Lower lobe of right lung (tissue), 2 donors: ENCODE data around the gene VAPB. TPM values are rescaled to one million over a fixed set of nuclear protein-coding genes. Genes with fewer than 3 reads are reported as not detected.
A peak's percentile ranks its signal among the peaks of the same experiment; 100 is the strongest.

Experiments used
- ATAC-seq, 2 donors: fragments of 200-7000 bp; cut with Tn5 transposase; one replicate each; pipeline ENCODE4 v1.9.1; 2020 to 2022; ENCODE audit warnings: mild to moderate bottlenecking in 2 of 2, moderate library complexity in 2 of 2
- DNase-seq: peaks from one replicate; pipeline ENCODE4 v3.0.0-alpha.2; 2020
- H3K27ac ChIP-seq: fragments of 200-600 bp; one replicate; pipeline ENCODE4 v1.8.0; 2022
- H3K27me3 ChIP-seq: fragments of 200-600 bp; one replicate; pipeline ENCODE4 v1.8.0; 2022; ENCODE audit warnings: low read depth
- H3K36me3 ChIP-seq: fragments of 200-600 bp; one replicate; pipeline ENCODE4 v1.8.0; 2022; ENCODE audit warnings: mild to moderate bottlenecking
- H3K4me1 ChIP-seq: fragments of 200-600 bp; one replicate; pipeline ENCODE4 v1.8.0; 2022
- H3K4me3 ChIP-seq: fragments of 200-600 bp; one replicate; pipeline ENCODE4 v1.8.0; 2022; ENCODE audit warnings: mild to moderate bottlenecking
- H3K9me3 ChIP-seq: fragments of 200-600 bp; one replicate; pipeline ENCODE4 v1.8.0; 2022
- intact Hi-C: fragments of 100-400 bp; cut with DNase I; formaldehyde crosslinking; loops from one replicate; pipeline ENCODE4 v1.11.0; 2022
- total RNA-seq: library from RNA; stranded (reverse); fragmentation: NEBNext Ultra II Directional; extraction: Animal tissue kit (Norgen Biotek cat#: 25700); gene quantifications from one replicate; pipeline ENCODE4 v1.2.1, GENCODE V29; 2021
- TF ChIP-seq, protein P1 (sequence below): fragments of 200-600 bp; IDR thresholded peaks from one replicate; pipeline ENCODE4 v1.8.0; 2022; ENCODE audit warnings: antibody characterized with exemption, mild to moderate bottlenecking
- donor health status: DM: no; HTN: yes; CAD: no; lungs with severe emphysema.

VAPB gene
- total RNA-seq, 1 donor from 2014 or later: 44.5 TPM

DNA sequence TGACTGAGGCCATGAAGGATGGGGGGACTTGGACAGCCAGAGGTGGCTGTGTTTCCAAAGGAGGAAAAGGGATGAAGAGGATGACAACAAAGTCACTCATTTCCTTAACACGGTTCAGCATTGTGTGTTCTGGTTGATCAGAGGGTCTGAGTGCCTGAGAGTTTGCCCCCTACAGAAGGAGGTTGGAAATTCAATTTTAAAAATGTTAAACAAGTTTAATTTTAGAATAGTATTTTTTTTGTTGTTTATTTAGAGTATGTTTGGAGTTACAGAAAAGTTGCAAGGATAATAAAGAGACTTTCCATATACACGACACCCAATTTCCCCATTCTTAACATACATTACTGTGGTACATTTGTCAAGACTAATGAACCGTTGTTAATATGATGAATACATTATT, 10.3 kb upstream of the VAPB start:
- no peak for DNase-seq
- Histone ChIP-seq H3K4me1 (no peaks in the 10 kb centered on the region), H3K9me3 (peaks cover 4% of the 10 kb centered on the region), H3K4me3 (no peak overlapping the region), H3K36me3 (no peaks in the 10 kb centered on the region), H3K27me3 (no peaks in the 10 kb centered on the region), H3K27ac (no peak overlapping the region)
- ATAC-seq: no peak
- TF ChIP-seq, protein P1, sequence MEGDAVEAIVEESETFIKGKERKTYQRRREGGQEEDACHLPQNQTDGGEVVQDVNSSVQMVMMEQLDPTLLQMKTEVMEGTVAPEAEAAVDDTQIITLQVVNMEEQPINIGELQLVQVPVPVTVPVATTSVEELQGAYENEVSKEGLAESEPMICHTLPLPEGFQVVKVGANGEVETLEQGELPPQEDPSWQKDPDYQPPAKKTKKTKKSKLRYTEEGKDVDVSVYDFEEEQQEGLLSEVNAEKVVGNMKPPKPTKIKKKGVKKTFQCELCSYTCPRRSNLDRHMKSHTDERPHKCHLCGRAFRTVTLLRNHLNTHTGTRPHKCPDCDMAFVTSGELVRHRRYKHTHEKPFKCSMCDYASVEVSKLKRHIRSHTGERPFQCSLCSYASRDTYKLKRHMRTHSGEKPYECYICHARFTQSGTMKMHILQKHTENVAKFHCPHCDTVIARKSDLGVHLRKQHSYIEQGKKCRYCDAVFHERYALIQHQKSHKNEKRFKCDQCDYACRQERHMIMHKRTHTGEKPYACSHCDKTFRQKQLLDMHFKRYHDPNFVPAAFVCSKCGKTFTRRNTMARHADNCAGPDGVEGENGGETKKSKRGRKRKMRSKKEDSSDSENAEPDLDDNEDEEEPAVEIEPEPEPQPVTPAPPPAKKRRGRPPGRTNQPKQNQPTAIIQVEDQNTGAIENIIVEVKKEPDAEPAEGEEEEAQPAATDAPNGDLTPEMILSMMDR: no peak
- intact Hi-C loops: no loop called here

DNA sequence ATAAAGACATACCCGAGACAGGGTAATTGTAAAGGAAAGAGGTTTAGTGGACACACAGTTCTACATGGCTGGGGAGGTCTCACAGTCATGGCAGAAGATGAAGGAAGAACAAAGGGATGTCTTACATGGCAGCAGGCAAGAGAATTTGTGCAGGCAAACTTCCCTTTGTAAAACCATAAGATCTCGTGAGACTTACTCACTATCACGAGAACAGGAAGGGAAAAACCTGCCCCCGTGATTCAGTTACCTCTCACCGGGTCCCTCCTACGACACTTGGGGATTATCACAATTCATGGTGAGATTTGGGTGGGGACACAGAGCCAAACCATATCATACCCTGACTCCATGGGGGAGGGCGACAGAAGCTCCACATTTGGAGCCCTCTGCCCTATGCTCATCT, 7.4 kb upstream of the VAPB start:
- DNase-seq (no peak), ATAC-seq (no peak)
- Histone ChIP-seq H3K27ac (no peak overlapping the region), H3K36me3 (no peaks in the 10 kb centered on the region), H3K4me1 (no peaks in the 10 kb centered on the region), H3K4me3 (no peak overlapping the region), H3K9me3 (peaks cover 4% of the 10 kb centered on the region), H3K27me3 (no peaks in the 10 kb centered on the region)
- TF ChIP-seq, protein P1: no peak
- intact Hi-C loops: no loop called here

DNA sequence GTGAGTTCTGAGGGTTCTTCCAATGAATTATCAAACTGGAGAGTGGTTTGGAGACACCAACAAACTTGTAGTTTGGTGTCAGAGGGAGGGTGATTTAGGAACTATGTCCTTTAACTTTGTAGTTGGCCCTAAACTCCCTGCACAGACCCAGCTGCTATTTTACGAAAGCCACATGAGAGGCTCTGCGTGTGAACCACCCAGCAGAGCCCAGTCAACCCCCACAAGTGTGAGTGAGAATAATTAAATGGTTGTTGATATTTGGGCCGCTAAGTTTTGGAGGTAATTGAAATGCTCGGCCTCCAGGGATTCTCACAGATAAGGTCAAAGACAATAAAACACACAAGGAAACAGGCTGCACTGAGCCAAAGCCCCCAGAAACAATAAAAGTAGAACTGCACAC, 6.9 kb upstream of the VAPB start:
- Histone ChIP-seq H3K36me3 (no peaks in the 10 kb centered on the region), H3K4me3 (no peak overlapping the region), H3K9me3 (peaks cover 4% of the 10 kb centered on the region), H3K4me1 (no peaks in the 10 kb centered on the region), H3K27ac (no peak overlapping the region), H3K27me3 (no peaks in the 10 kb centered on the region)
- no peak for DNase-seq
- intact Hi-C loops: no loop called here
- TF ChIP-seq, protein P1: no peak
- ATAC-seq: no peak

DNA sequence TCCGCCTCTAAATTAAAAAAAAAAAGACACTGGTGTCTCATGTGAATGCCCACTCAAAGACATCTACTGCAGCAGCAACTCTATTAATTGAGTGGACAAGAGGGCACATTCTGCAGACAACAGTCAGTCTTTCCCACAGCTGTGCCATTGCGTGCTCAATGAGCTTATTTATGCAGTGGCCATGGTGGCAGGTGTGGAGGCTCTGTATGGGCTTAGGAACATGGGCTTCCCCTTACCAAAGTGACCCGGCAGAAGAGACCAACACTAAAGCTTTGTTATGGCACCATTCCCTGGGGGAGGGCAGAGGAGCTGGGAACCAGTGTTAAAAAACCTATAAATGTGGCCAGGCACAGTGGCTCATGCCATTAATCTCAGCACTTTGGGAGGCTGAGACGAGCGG, 4.2 kb upstream of the VAPB start:
- TF ChIP-seq, protein P1: no peak
- ATAC-seq (no peak), DNase-seq (no peak)
- intact Hi-C loops: no loop called here
- H3K27me3 ChIP-seq: no peaks in the 10 kb centered on the region
- H3K27ac ChIP-seq: no peak overlapping the region
- no peaks in the 10 kb centered on the region for H3K36me3 ChIP-seq
- H3K4me1 ChIP-seq: peaks cover 5% of the 10 kb centered on the region
- no peak overlapping the region for H3K4me3 ChIP-seq
- H3K9me3 ChIP-seq: peaks cover 4% of the 10 kb centered on the region

DNA sequence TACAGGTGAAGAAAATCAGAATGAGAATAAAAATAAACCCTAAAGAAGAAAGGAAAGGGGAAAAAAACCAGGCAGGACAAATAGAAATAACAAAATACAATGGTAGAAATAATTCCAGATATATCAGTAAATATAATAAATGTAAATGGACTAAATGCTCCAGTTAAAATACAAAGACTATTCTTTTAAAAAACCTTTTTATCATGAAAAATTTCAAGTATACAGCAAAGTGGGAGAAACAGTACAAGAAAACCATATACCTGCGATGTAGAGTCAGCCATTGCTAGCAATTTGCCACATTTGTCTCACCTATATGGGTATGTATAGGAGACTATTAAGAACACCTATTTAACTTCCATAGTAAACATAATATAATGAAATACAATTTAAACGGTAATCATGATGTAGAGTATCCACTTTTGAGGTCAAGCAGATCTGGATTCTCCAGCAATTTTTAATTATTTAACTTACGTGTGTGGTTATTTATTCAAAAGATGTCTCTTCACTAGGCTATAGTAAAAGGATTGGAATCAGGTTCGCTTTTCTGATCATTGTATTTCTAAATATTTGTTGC, 914 bp upstream of the VAPB start:
- DNase-seq (no peak), ATAC-seq (no peak)
- intact Hi-C loops: no loop called here
- Histone ChIP-seq H3K27ac (peak overlapping the region; percentile 95), H3K27me3 (no peaks in the 10 kb centered on the region), H3K4me3 (peak overlapping the region; percentile 87), H3K36me3 (peaks cover 9% of the 10 kb centered on the region), H3K9me3 (no peaks in the 10 kb centered on the region), H3K4me1 (peaks cover 31% of the 10 kb centered on the region)
- TF ChIP-seq, protein P1: no peak
